ENCODE data around the gene ACLY. TPM values are rescaled to one million over a fixed set of nuclear protein-coding genes. Genes with fewer than 3 reads are reported as not detected.

ACLY gene
- total and polyA plus RNA-seq, 2 of the 13 experiments (the other 11 are each of a cell fraction or from before 2014, with no cell fraction given), result 111 to 218 TPM

GRCh38 chr17:41907633-41908539 lies 10.9 kb downstream of the ACLY start (continued):
- no peak for TF ChIP-seq HDAC6 (IDR thresholded peaks at IDR 0.05; ENCODE audit: low read depth, low read length)
- TF ChIP-seq ZNF879 (CRISPR knock-in tag; IDR thresholded peaks at IDR 0.05), result no peak
- TF ChIP-seq ZNF609 (CRISPR knock-in tag; IDR thresholded peaks at IDR 0.05; ENCODE audit: borderline replicate concordance), result peak; percentile 77; the same call in 1 of the 2 replicates
- TF ChIP-seq MYC (CRISPR knock-in tag; IDR thresholded peaks at IDR 0.05; ENCODE audit: borderline replicate concordance), result peak; percentile 74; the same call in 1 of the 2 replicates
- TF ChIP-seq ZBTB2 (CRISPR knock-in tag; IDR thresholded peaks at IDR 0.05; ENCODE audit: low read depth), result no peak
- TF ChIP-seq ZNF878 (CRISPR knock-in tag; IDR thresholded peaks at IDR 0.05), result 0 out of 2 replicates have a peak, but pooled peaks have one; percentile 20
- TF ChIP-seq ELF3 (CRISPR knock-in tag; IDR thresholded peaks at IDR 0.05), result peak; percentile 90
- no peak for TF ChIP-seq PBX2 (CRISPR knock-in tag; IDR thresholded peaks at IDR 0.05)
- TF ChIP-seq ZNF337 (CRISPR knock-in tag; IDR thresholded peaks at IDR 0.05; ENCODE audit: borderline replicate concordance, low read depth), result no peak
- TF ChIP-seq MIER3 (CRISPR knock-in tag; IDR thresholded peaks at IDR 0.05; ENCODE audit: borderline replicate concordance), result peak; percentile 78; the same call in 1 of the 2 replicates
- no peak; the same call in 1 of the 2 replicates for TF ChIP-seq PHF8 (CRISPR knock-in tag; IDR thresholded peaks at IDR 0.05)
- TF ChIP-seq HNF4G (IDR thresholded peaks at IDR 0.05; ENCODE audit: borderline replicate concordance, low read depth, low read length), result peak; percentile 35; the same call in 1 of the 2 replicates
- peak; percentile 59; the same call in 1 of the 2 replicates for TF ChIP-seq HNF4G (CRISPR knock-in tag; IDR thresholded peaks at IDR 0.05; ENCODE audit: borderline replicate concordance, low read depth)
- TF ChIP-seq NR0B2 (CRISPR knock-in tag; IDR thresholded peaks at IDR 0.05), result peak; percentile 47
- peak; percentile 73; the same call in 1 of the 2 replicates for TF ChIP-seq ZNF44 (CRISPR knock-in tag; IDR thresholded peaks at IDR 0.05)
- no peak for TF ChIP-seq ZNF354B (CRISPR knock-in tag; IDR thresholded peaks at IDR 0.05)
- no peak for TF ChIP-seq BRCA1 (CRISPR knock-in tag; IDR thresholded peaks at IDR 0.05)
- no peak for TF ChIP-seq FOSL1 (CRISPR knock-in tag; IDR thresholded peaks at IDR 0.05; ENCODE audit: borderline replicate concordance)
- TF ChIP-seq ZNF180 (CRISPR knock-in tag; IDR thresholded peaks at IDR 0.05; ENCODE audit: borderline replicate concordance, low read depth), result no peak
- no peak for TF ChIP-seq ZNF253 (CRISPR knock-in tag; IDR thresholded peaks at IDR 0.05; ENCODE audit: borderline replicate concordance)
- TF ChIP-seq NFE2L1 (CRISPR knock-in tag; IDR thresholded peaks at IDR 0.05; ENCODE audit: borderline replicate concordance), result no peak

Measured in HepG2 (cell line).